DND-41 (cell line): ENCODE data around the gene AHSG.
"Not testable (repeated sequence)": the region's sequence is repeated elsewhere in the genome, so short reads cannot be mapped to it uniquely, and the experiment has no call there.

Experiments used
- ATAC-seq: fragments of 200-7000 bp; cut with Tn5 transposase; 3 replicates; pipeline ENCODE4 v1.9.1; 2021; ENCODE audit warnings: low read depth; ENCODE audit not compliant: insufficient read depth
- DNase-seq: peaks from one replicate; pipeline ENCODE4 v3.0.0-alpha.2; 2020
- H2AFZ ChIP-seq: 2 replicates; pipeline ENCODE4 v1.6.0; 2012; ENCODE audit warnings: low read depth, low read length
- H3K27ac ChIP-seq: 2 replicates; pipeline ENCODE4 v1.5.1; 2012; ENCODE audit warnings: low read length, inconsistent platforms
- H3K27me3 ChIP-seq: fragments of 200-600 bp; sonication (generic); 2 replicates; pipeline ENCODE4 v1.6.0; 2012; ENCODE audit warnings: low read length, mild to moderate bottlenecking, inconsistent platforms; ENCODE audit not compliant: insufficient read depth, poor library complexity
- H3K36me3 ChIP-seq: 2 replicates; pipeline ENCODE4 v1.5.1; 2012; ENCODE audit warnings: low read length, inconsistent platforms; ENCODE audit not compliant: insufficient read depth
- H3K4me1 ChIP-seq: 2 replicates; pipeline ENCODE4 v1.5.1; 2012; ENCODE audit warnings: mild to moderate bottlenecking, low read length; ENCODE audit not compliant: insufficient read depth
- H3K4me2 ChIP-seq: 2 replicates; pipeline ENCODE4 v1.6.0; 2012; ENCODE audit warnings: mild to moderate bottlenecking, moderate library complexity, low read length, inconsistent platforms; ENCODE audit not compliant: insufficient read depth
- H3K4me3 ChIP-seq, 2 experiments: fragments of 200-600 bp in 1 of 2; shearing (Covaris generic) in 1 of 2; 2 replicates each; pipeline ENCODE4 v1.5.1; 2012 to 2016; ENCODE audit warnings: inconsistent platforms in 2 of 2, low read length in 2 of 2, mild to moderate bottlenecking in 2 of 2, low read depth in 1 of 2, moderate library complexity in 1 of 2
- H3K79me2 ChIP-seq: 2 replicates; pipeline ENCODE4 v1.6.0; 2012; ENCODE audit warnings: low read length, inconsistent platforms; ENCODE audit not compliant: insufficient read depth
- H3K9ac ChIP-seq: 2 replicates; pipeline ENCODE4 v1.6.0; 2012; ENCODE audit warnings: low read depth, mild to moderate bottlenecking, inconsistent platforms, low read length, moderate library complexity
- H3K9me3 ChIP-seq: 2 replicates; pipeline ENCODE4 v1.5.1; 2012; ENCODE audit warnings: low read length, moderate library complexity, mild to moderate bottlenecking, inconsistent platforms; ENCODE audit not compliant: insufficient read depth, severe bottlenecking
- H4K20me1 ChIP-seq: 2 replicates; pipeline ENCODE4 v1.6.0; 2012; ENCODE audit warnings: low read length; ENCODE audit not compliant: insufficient read depth
- CTCF ChIP-seq: IDR thresholded peaks from 2 replicates; pipeline ENCODE4 v1.5.1; 2012; ENCODE audit warnings: borderline replicate concordance, low read length, moderate library complexity, mild to moderate bottlenecking; ENCODE audit not compliant: poor library complexity, severe bottlenecking; ENCODE audit errors: extremely low read depth
- EZH2 ChIP-seq: IDR thresholded peaks from 3 replicates; pipeline ENCODE4 v1.6.1; 2012; ENCODE audit warnings: borderline replicate concordance, low read depth, mild to moderate bottlenecking, moderate library complexity, low read length, inconsistent platforms; ENCODE audit not compliant: severe bottlenecking

AHSG gene

GRCh38 chr3:186577521-186577920, 35.3 kb upstream of the AHSG start:
- DNase-seq (no peak), ATAC-seq (no peak)
- no peak overlapping the region for H2AFZ ChIP-seq
- no peak overlapping the region for H3K9ac ChIP-seq
- no peak overlapping the region for H3K4me3 ChIP-seq
- peaks cover 2% of the 10 kb centered on the region; the same call in 1 of the 2 replicates for H3K4me1 ChIP-seq
- H4K20me1 ChIP-seq = no peaks in the 10 kb centered on the region; the same call in 1 of the 2 replicates
- peaks cover 11% of the 10 kb centered on the region; the same call in 1 of the 2 replicates for H3K79me2 ChIP-seq
- H3K27me3 ChIP-seq = no peaks in the 10 kb centered on the region
- no peak overlapping the region for H3K27ac ChIP-seq
- peaks cover 93% of the 10 kb centered on the region for H3K36me3 ChIP-seq
- TF ChIP-seq CTCF (no peak), EZH2 (no peak)
- no peaks in the 10 kb centered on the region for H3K9me3 ChIP-seq
- H3K4me2 ChIP-seq = no peak overlapping the region

- no peaks in the 10 kb centered on the region for H3K79me2 ChIP-seq
- no peaks in the 10 kb centered on the region for H3K9me3 ChIP-seq
- no peak for ATAC-seq
- DNase-seq = no peak
- H3K4me2 ChIP-seq = no peak overlapping the region
- no peak overlapping the region for H3K9ac ChIP-seq
- no peak overlapping the region for H3K4me3 ChIP-seq
- no peaks in the 10 kb centered on the region; the same call in 1 of the 2 replicates for H4K20me1 ChIP-seq
- H2AFZ ChIP-seq = no peak overlapping the region
- no peak overlapping the region for H3K27ac ChIP-seq
- no peaks in the 10 kb centered on the region for H3K4me1 ChIP-seq
- no peaks in the 10 kb centered on the region for H3K27me3 ChIP-seq
- H3K36me3 ChIP-seq = peaks cover 93% of the 10 kb centered on the region
- no peak for TF ChIP-seq EZH2
- no peak for TF ChIP-seq CTCF
Measured at GRCh38 chr3:186580785-186581184, 32.1 kb upstream of the AHSG start.

- Histone ChIP-seq H3K9me3 (no peaks in the 10 kb centered on the region), H3K27me3 (no peaks in the 10 kb centered on the region), H3K79me2 (no peaks in the 10 kb centered on the region), H3K4me3 (no peak overlapping the region), H3K36me3 (peaks cover 80% of the 10 kb centered on the region), H3K9ac (no peak overlapping the region), H3K27ac (no peak overlapping the region), H4K20me1 (no peaks in the 10 kb centered on the region), H3K4me2 (no peak overlapping the region), H2AFZ (no peak overlapping the region), H3K4me1 (no peaks in the 10 kb centered on the region)
- no peak for TF ChIP-seq EZH2
- TF ChIP-seq CTCF = no peak
- ATAC-seq = no peak
- DNase-seq = no peak
Measured at GRCh38 chr3:186582541-186582940, 30.3 kb upstream of the AHSG start.

- ATAC-seq = no peak
- no peaks in the 10 kb centered on the region for H3K79me2 ChIP-seq
- no peak overlapping the region for H2AFZ ChIP-seq
- H3K4me1 ChIP-seq = no peaks in the 10 kb centered on the region
- TF ChIP-seq CTCF (no peak), EZH2 (no peak)
- no peaks in the 10 kb centered on the region for H3K9me3 ChIP-seq
- H3K27ac ChIP-seq = no peak overlapping the region
- H3K36me3 ChIP-seq = peaks cover 70% of the 10 kb centered on the region
- H3K27me3 ChIP-seq = no peaks in the 10 kb centered on the region
- H3K4me2 ChIP-seq = no peak overlapping the region
- no peak for DNase-seq
- H3K9ac ChIP-seq = no peak overlapping the region
- no peaks in the 10 kb centered on the region for H4K20me1 ChIP-seq
- no peak overlapping the region for H3K4me3 ChIP-seq
Measured at GRCh38 chr3:186583831-186584230, 29.0 kb upstream of the AHSG start.

- not testable (repeated sequence) for H3K4me1 ChIP-seq, H3K79me2 ChIP-seq, H3K4me3 ChIP-seq, H2AFZ ChIP-seq, H3K9ac ChIP-seq, H3K27me3 ChIP-seq, DNase-seq, H3K9me3 ChIP-seq, H3K4me2 ChIP-seq, H3K27ac ChIP-seq, H4K20me1 ChIP-seq, ATAC-seq
- H3K36me3 ChIP-seq = peaks cover 48% of the 10 kb centered on the region
Measured at GRCh38 chr3:186586245-186586644, 26.6 kb upstream of the AHSG start.
